ENCODE data around the gene FRMPD2. TPM values are rescaled to one million over a fixed set of nuclear protein-coding genes. Genes with fewer than 3 reads are reported as not detected.

The FRMPD2 gene
- total RNA-seq, 1 donor from 2014 or later, result under 0.01 TPM

DNA sequence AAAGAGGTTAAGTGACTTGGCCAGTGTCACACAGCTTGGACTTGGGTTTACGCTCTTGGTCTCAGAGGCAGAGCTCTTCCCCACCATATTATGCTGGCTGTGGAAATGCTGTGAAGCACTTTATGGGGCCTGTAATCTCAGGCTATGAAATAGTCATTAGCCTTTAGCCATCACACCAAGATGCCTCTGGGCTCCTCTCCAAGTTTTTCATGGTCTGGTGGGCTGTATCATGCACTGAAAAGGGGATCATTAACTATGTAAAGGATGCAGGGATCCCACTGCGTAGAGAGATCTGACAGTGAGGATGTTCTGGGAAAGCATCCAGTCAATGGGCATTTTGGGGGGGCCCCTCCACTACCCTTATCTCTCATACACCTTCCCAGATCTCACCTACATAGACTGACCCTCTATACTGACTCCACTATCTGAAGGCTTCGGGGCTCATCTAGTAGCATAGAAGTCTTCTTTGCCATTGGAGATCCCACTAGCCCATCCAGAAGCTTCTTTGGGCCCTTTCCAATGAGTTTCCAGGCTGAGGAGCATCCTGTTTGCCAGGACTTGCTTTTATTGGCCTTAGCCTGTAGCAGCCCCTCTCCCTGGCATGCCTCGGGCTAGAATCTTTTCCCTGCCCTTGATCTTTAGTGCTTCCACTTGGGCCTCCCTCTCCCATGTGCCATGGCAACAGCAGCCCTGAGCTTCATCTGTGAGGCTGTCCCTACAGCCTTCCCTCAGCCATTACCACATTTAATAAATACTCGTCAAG is 19.6 kb downstream of the FRMPD2 start:
- DNase-seq (ENCODE audit: low read depth), result no peak

DNA sequence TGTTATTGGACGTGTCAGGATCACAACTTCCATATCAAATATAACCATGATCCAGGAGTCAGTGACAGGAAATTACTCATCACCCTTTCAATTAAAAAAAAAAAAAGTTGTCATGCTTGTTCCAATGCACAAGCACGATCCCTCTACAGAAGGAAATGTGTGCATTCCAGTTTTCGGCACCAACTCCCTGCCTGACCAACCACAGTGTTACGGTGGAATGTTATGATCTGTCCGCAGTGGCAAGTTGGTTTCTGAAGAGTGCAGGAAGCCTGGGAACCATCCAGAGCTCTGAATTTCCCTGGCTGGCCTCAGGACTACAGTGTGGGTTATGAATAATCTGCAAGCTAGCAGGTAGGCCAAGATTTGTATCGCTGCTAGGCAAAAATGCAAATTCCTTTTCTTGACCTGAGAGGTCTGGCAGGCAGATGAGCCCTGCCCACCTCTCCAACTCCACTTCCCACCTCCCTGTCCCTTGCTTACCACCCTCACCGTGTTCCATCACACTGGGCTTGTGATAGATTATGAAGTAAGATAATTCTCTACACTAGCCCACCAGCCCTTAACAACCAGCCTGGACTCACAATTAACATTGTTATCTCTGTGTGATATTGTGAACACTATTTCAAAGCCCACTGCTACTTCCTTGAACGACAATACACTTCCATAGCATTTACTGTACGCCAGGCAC is 20.4 kb downstream of the FRMPD2 start:
- TF ChIP-seq, protein P1, sequence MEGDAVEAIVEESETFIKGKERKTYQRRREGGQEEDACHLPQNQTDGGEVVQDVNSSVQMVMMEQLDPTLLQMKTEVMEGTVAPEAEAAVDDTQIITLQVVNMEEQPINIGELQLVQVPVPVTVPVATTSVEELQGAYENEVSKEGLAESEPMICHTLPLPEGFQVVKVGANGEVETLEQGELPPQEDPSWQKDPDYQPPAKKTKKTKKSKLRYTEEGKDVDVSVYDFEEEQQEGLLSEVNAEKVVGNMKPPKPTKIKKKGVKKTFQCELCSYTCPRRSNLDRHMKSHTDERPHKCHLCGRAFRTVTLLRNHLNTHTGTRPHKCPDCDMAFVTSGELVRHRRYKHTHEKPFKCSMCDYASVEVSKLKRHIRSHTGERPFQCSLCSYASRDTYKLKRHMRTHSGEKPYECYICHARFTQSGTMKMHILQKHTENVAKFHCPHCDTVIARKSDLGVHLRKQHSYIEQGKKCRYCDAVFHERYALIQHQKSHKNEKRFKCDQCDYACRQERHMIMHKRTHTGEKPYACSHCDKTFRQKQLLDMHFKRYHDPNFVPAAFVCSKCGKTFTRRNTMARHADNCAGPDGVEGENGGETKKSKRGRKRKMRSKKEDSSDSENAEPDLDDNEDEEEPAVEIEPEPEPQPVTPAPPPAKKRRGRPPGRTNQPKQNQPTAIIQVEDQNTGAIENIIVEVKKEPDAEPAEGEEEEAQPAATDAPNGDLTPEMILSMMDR (IDR thresholded peaks at IDR 0.05; ENCODE audit: insufficient read depth, low read length, severe bottlenecking), result no peak
- Histone ChIP-seq H3K36me3 (ENCODE audit: control insufficient read depth, insufficient read depth, low read length) (no peaks in the 10 kb centered on the region), H3K4me3 (ENCODE audit: low read depth, low read length) (no peak overlapping the region), H3K27me3 (ENCODE audit: control insufficient read depth, insufficient read depth, low read length) (no peaks in the 10 kb centered on the region)
- DNase-seq (ENCODE audit: low read depth) (peak; percentile 95), FAIRE-seq (no peak)

More for the DNA sequence above, 19.6 kb downstream of the FRMPD2 start:
- no peak for FAIRE-seq
- Histone ChIP-seq H3K36me3 (ENCODE audit: control insufficient read depth, insufficient read depth, low read length) (no peaks in the 10 kb centered on the region), H3K4me3 (ENCODE audit: low read depth, low read length) (no peak overlapping the region), H3K27me3 (ENCODE audit: control insufficient read depth, insufficient read depth, low read length) (no peaks in the 10 kb centered on the region)
- TF ChIP-seq, protein P1 (IDR thresholded peaks at IDR 0.05; ENCODE audit: insufficient read depth, low read length, severe bottlenecking), result no peak

DNA sequence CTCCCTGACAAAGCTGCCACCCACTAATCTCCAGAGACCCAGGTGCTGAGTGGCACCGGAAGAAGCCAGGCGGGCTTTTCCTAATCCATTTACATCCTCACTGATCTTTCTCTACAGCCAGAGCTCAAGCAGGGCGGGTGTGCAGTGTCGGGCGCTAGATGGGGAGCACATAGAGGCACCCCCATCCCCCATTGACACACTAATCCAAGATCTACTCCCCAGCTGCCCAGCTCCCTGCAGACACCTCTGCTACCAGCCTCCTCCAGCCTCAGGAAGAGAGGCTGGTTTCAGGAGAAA is 22.2 kb downstream of the FRMPD2 start:
- TF ChIP-seq, protein P1 (IDR thresholded peaks at IDR 0.05; ENCODE audit: insufficient read depth, low read length, severe bottlenecking), result no peak
- FAIRE-seq (no peak), DNase-seq (ENCODE audit: low read depth) (no peak)
- no peaks in the 10 kb centered on the region for H3K36me3 ChIP-seq (ENCODE audit: control insufficient read depth, insufficient read depth, low read length)
- H3K4me3 ChIP-seq (ENCODE audit: low read depth, low read length), result no peak overlapping the region
- H3K27me3 ChIP-seq (ENCODE audit: control insufficient read depth, insufficient read depth, low read length), result peaks cover 2% of the 10 kb centered on the region

DNA sequence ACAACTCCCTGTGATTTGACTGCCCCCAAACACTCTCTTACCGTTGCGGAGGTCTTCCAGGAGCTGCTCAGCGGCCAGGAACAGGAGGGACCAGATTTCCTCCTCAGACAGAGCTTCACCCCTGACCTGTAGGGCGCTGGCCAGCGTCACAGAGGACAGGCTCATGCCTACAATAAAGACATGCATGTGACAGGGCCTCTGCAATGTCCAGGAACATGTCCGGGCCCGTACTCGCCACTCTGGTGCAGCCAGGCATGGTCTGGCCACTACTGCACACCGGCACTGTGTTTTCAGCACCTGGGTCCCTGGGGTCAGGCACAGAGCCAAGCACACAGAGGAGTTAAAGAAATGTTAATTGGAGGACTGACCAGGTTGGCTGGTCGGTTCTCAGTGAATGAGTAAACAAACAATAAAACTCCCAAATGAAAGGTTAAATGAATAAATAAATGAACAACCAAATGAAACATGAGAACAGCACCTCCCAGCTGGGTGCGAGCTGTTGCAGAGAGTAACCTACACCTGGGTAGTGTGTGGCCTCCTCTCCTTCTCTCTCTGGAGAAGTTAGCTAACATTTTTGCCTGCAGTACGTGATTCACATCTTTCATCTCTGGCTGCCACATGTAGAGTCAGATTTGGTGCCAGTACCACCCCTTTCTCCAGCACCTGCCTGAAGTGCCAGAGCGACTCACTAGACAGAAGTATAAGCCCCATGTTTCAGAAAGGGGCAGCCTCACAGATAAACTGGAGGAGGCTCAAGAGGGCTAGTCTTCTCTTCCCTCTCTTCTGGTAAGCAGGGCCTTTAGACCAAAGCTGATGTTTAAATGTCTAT is 22.8 kb downstream of the FRMPD2 start:
- no peaks in the 10 kb centered on the region for H3K36me3 ChIP-seq (ENCODE audit: control insufficient read depth, insufficient read depth, low read length)
- FAIRE-seq, result peak; percentile 90
- TF ChIP-seq, protein P1 (IDR thresholded peaks at IDR 0.05; ENCODE audit: insufficient read depth, low read length, severe bottlenecking), result no peak
- peak; percentile 77 for DNase-seq (ENCODE audit: low read depth)
- H3K4me3 ChIP-seq (ENCODE audit: low read depth, low read length), result no peak overlapping the region
- H3K27me3 ChIP-seq (ENCODE audit: control insufficient read depth, insufficient read depth, low read length), result peaks cover 4% of the 10 kb centered on the region

DNA sequence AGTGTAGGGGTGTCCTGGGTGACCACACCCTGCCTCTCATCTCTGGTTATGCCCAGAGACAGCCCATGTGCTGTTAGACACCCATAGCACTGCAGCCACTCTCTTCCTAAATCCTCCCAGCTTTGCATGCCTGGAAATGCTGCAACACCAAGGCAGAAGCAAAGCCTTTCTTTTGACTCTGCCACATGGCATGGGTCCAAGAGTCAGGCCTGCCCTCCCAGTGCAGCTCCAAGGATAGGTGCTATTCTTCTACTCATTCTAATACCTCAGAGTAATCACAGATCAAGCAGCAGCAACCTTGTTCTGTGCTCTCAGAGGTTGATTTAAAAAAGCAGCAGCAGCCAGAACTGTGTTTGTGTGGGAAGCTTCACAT is 23.4 kb downstream of the FRMPD2 start:
- FAIRE-seq, result no peak
- TF ChIP-seq, protein P1 (IDR thresholded peaks at IDR 0.05; ENCODE audit: insufficient read depth, low read length, severe bottlenecking), result no peak
- peak; percentile 21 for DNase-seq (ENCODE audit: low read depth)
- Histone ChIP-seq H3K4me3 (ENCODE audit: low read depth, low read length) (no peak overlapping the region), H3K36me3 (ENCODE audit: control insufficient read depth, insufficient read depth, low read length) (no peaks in the 10 kb centered on the region), H3K27me3 (ENCODE audit: control insufficient read depth, insufficient read depth, low read length) (peaks cover 4% of the 10 kb centered on the region)

Measured in bronchial epithelial cell (primary cell).